OCI-LY7 (cell line): Measurements from ENCODE around the gene DARS1. TPM values are rescaled to one million over a fixed set of nuclear protein-coding genes. Genes with fewer than 3 reads are reported as not detected.
"Not testable (repeated sequence)": the region's sequence is repeated elsewhere in the genome, so short reads cannot be mapped to it uniquely, and the experiment has no call there.

Experiments
- BruUV-seq: library from RNA; stranded (reverse); fragments of 400-500 nt; replicated peaks from 2 replicates; lab custom pipeline; 2021; lab: Mats Ljungman, UMichigan
- CTCF ChIA-PET: fragments of 300-600 bp; sonication (Branson Sonifier 250); formaldehyde crosslinking; loops from one replicate; lab custom pipeline; 2022; ENCODE audit warnings: antibody characterized with exemption; ENCODE audit not compliant: unreplicated experiment; lab: Charles Lee
- POLR2A ChIA-PET: fragments of 300-600 bp; sonication (Branson Sonifier 250); formaldehyde crosslinking; loops from one replicate; lab custom pipeline; 2022; ENCODE audit warnings: antibody characterized with exemption; lab: Charles Lee
- DNase-seq: peaks from one replicate; pipeline ENCODE4 v3.0.0-alpha.2; 2015; ENCODE audit warnings: low spot score
- H2AFZ ChIP-seq: fragments of 200-600 bp; sonication (generic), shearing (Covaris generic); 2 replicates; pipeline ENCODE4 v1.6.1; 2014; ENCODE audit warnings: mild to moderate bottlenecking, antibody characterized with exemption, low read length, moderate library complexity
- H3K27ac ChIP-seq: fragments of 200-600 bp; sonication (generic); 2 replicates; pipeline ENCODE4 v1.5.1; 2014; ENCODE audit warnings: mixed run types, low read depth, mild to moderate bottlenecking, moderate library complexity, low read length, inconsistent platforms; ENCODE audit not compliant: poor library complexity, severe bottlenecking
- H3K36me3 ChIP-seq: fragments of 200-600 bp; sonication (generic); 2 replicates; pipeline ENCODE4 v1.6.1; 2014; ENCODE audit warnings: mild to moderate bottlenecking, antibody characterized with exemption, low read length, moderate library complexity, mixed read lengths; ENCODE audit not compliant: insufficient read depth
- H3K4me1 ChIP-seq: fragments of 200-600 bp; sonication (generic); 2 replicates; pipeline ENCODE4 v1.5.1; 2014; ENCODE audit warnings: mild to moderate bottlenecking, low read length; ENCODE audit not compliant: insufficient read depth, poor library complexity, severe bottlenecking
- H3K4me2 ChIP-seq: fragments of 200-600 bp; sonication (generic); 2 replicates; pipeline ENCODE4 v1.6.1; 2014; ENCODE audit warnings: mild to moderate bottlenecking, low read length
- H3K4me3 ChIP-seq: fragments of 200-600 bp; sonication (generic); 2 replicates; pipeline ENCODE4 v1.5.1; 2014; ENCODE audit warnings: mild to moderate bottlenecking, low read depth, low read length; ENCODE audit not compliant: poor library complexity, severe bottlenecking
- H3K79me2 ChIP-seq: fragments of 200-600 bp; sonication (generic); 2 replicates; pipeline ENCODE4 v1.6.1; 2016; ENCODE audit warnings: low read depth, mild to moderate bottlenecking, low read length, moderate library complexity, mixed read lengths; ENCODE audit not compliant: insufficient read depth
- H3K9me2 ChIP-seq: fragments of 200-600 bp; sonication (generic); 2 replicates; pipeline ENCODE4 v1.6.1; 2016; ENCODE audit warnings: mild to moderate bottlenecking, low read length, mixed read lengths; ENCODE audit not compliant: insufficient read depth
- H3K9me3 ChIP-seq: fragments of 200-600 bp; sonication (generic); 2 replicates; pipeline ENCODE4 v1.6.1; 2014; ENCODE audit warnings: mild to moderate bottlenecking, mixed run types, low read length, mixed read lengths
- H4K20me1 ChIP-seq: fragments of 200-600 bp; sonication (generic); 2 replicates; pipeline ENCODE4 v1.6.1; 2014; ENCODE audit warnings: mild to moderate bottlenecking, antibody characterized with exemption, low read length, moderate library complexity, mixed read lengths; ENCODE audit not compliant: insufficient read depth
- CTCF ChIP-seq: fragments of 200-600 bp; sonication (generic); conservative IDR thresholded peaks from 2 replicates; pipeline ENCODE4 v1.5.1; 2014; ENCODE audit warnings: mild to moderate bottlenecking, antibody characterized with exemption, low read length, moderate library complexity, mixed read lengths
- EZH2phosphoT487 ChIP-seq: fragments of 200-600 bp; sonication (generic); IDR thresholded peaks from 2 replicates; pipeline ENCODE4 v1.6.1; 2018; ENCODE audit warnings: low read depth, borderline replicate concordance, mild to moderate bottlenecking, mixed run types, antibody characterized with exemption, low read length, moderate library complexity, mixed read lengths
- intact Hi-C: fragments of 100-400 bp; cut with micrococcal nuclease; formaldehyde crosslinking; loops from one replicate; pipeline ENCODE4 v1.10.0; 2022; ENCODE audit not compliant: unreplicated experiment
- total RNA-seq, 2 experiments: library from RNA; depleted of rRNA in 1 of 2; stranded (reverse); fragments of >200 nt in 1 of 2; shearing (Covaris generic) in 1 of 2; gene quantifications; 2 replicates each; pipeline ENCODE4 v1.2.3, GENCODE V29; 2014 to 2022

Gene DARS1
- total RNA-seq, 2 experiments from 2014 or later = 90.5 to 140 TPM

GRCh38 chr2:135960656-135961551 lies 24.5 kb downstream of the DARS1 start:
- Histone ChIP-seq H3K4me3 (no peak overlapping the region), H3K27ac (peak overlapping the region; percentile 49), H3K9me3 (no peaks in the 10 kb centered on the region), H3K36me3 (peaks cover 72% of the 10 kb centered on the region), H3K9me2 (no peaks in the 10 kb centered on the region), H3K4me2 (peak overlapping the region; percentile 56), H3K4me1 (peaks cover 36% of the 10 kb centered on the region), H3K79me2 (peaks cover 93% of the 10 kb centered on the region), H2AFZ (no peak overlapping the region), H4K20me1 (no peaks in the 10 kb centered on the region)
- ChIA-PET POLR2A (interaction anchor here (0.8 to 1.2 kb wide), 5 partner anchors 15 to 22 kb away, joined by 3 to 6 read pairs (median 3); no protein-coding TSS in a partner anchor), CTCF (interaction anchor here (0.9 kb wide), 1 partner anchor 37 kb away, joined by 3 read pairs; no protein-coding TSS in a partner anchor)
- intact Hi-C loops = no loop called here
- TF ChIP-seq CTCF (no peak), EZH2phosphoT487 (no peak)
- DNase-seq = no peak
- BruUV-seq = no TSS peak

- intact Hi-C loops = no loop called here
- no peaks in the 10 kb centered on the region for H4K20me1 ChIP-seq
- no peaks in the 10 kb centered on the region for H3K9me3 ChIP-seq
- H2AFZ ChIP-seq = no peak overlapping the region
- H3K79me2 ChIP-seq = peaks cover 93% of the 10 kb centered on the region
- H3K27ac ChIP-seq = no peak overlapping the region
- no peaks in the 10 kb centered on the region for H3K9me2 ChIP-seq
- TF ChIP-seq EZH2phosphoT487 = no peak
- TF ChIP-seq CTCF = no peak
- ChIA-PET CTCF (interaction anchor here (0.9 kb wide), 1 partner anchor 37 kb away, joined by 3 read pairs; no protein-coding TSS in a partner anchor), POLR2A (interaction anchor here (0.7 to 1.2 kb wide), 6 partner anchors 14 to 411 kb away, joined by 3 to 5 read pairs (median 4); no protein-coding TSS in a partner anchor)
- no peak overlapping the region for H3K4me3 ChIP-seq
- no peak for DNase-seq
- H3K4me1 ChIP-seq = peaks cover 36% of the 10 kb centered on the region
- BruUV-seq = no TSS peak
- H3K4me2 ChIP-seq = no peak overlapping the region
- H3K36me3 ChIP-seq = peaks cover 70% of the 10 kb centered on the region
These were observed 25.3 kb downstream of the DARS1 start for GRCh38 chr2:135960150-135960549.

GRCh38 chr2:135958927-135959326 lies 26.5 kb downstream of the DARS1 start:
- CTCF ChIA-PET, H3K4me2 ChIP-seq, H3K9me3 ChIP-seq, H3K27ac ChIP-seq, H2AFZ ChIP-seq, H4K20me1 ChIP-seq, H3K4me3 ChIP-seq, DNase-seq, intact Hi-C loops, H3K9me2 ChIP-seq, BruUV-seq: not testable (repeated sequence)
- peaks cover 94% of the 10 kb centered on the region for H3K79me2 ChIP-seq
- H3K4me1 ChIP-seq = peaks cover 30% of the 10 kb centered on the region
- H3K36me3 ChIP-seq = peaks cover 74% of the 10 kb centered on the region
- POLR2A ChIA-PET = interaction anchor here (0.7 to 1.1 kb wide), 2 partner anchors 21 to 77 kb away, joined by 3 to 5 read pairs; no protein-coding TSS in a partner anchor
